ENCODE results near the gene KLRC2.

KLRC2 gene

DNA sequence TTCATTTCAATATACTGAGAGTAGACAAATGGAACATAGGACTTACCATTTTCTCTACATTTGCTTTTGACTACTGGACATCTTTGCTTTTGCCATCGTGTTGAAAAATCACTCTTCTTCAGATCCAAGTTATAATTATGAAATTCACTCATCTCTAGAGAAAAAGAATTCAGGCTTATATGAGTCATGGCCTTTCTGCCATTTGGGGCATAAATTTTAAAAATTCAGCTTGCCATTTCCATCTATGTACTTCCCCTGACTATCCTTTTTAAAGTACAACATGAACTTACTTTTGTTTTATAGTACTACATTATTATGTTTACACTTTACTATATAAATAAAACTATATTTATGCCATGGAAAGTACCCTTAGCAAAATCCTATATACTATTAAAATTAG lies 49.0 kb downstream of the KLRC2 start:
- TF ChIP-seq, protein P1, sequence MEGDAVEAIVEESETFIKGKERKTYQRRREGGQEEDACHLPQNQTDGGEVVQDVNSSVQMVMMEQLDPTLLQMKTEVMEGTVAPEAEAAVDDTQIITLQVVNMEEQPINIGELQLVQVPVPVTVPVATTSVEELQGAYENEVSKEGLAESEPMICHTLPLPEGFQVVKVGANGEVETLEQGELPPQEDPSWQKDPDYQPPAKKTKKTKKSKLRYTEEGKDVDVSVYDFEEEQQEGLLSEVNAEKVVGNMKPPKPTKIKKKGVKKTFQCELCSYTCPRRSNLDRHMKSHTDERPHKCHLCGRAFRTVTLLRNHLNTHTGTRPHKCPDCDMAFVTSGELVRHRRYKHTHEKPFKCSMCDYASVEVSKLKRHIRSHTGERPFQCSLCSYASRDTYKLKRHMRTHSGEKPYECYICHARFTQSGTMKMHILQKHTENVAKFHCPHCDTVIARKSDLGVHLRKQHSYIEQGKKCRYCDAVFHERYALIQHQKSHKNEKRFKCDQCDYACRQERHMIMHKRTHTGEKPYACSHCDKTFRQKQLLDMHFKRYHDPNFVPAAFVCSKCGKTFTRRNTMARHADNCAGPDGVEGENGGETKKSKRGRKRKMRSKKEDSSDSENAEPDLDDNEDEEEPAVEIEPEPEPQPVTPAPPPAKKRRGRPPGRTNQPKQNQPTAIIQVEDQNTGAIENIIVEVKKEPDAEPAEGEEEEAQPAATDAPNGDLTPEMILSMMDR (IDR thresholded peaks at IDR 0.05), result no peak

GRCh38 chr12:10385166-10385613 lies 50.6 kb downstream of the KLRC2 start:
- TF ChIP-seq, protein P1 (IDR thresholded peaks at IDR 0.05), result no peak

DNA sequence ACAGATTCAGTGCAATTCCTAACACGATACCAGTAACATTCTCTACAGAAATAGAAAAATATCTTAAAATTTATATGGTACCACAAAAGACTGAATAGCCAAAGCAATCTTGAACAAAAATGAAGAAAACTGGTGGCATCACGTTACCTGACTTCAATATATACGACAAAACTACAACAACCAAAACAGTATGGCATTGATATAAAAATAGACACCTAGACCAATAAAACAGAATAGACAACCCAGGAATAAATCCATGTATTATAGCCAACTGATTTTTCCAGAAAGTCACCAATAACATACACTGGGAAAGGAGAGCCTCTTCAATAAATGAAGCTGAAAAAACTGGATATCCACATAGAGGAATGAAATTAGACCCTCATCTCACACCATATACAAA lies 51.6 kb downstream of the KLRC2 start:
- TF ChIP-seq, protein P1 (IDR thresholded peaks at IDR 0.05), result no peak

DNA sequence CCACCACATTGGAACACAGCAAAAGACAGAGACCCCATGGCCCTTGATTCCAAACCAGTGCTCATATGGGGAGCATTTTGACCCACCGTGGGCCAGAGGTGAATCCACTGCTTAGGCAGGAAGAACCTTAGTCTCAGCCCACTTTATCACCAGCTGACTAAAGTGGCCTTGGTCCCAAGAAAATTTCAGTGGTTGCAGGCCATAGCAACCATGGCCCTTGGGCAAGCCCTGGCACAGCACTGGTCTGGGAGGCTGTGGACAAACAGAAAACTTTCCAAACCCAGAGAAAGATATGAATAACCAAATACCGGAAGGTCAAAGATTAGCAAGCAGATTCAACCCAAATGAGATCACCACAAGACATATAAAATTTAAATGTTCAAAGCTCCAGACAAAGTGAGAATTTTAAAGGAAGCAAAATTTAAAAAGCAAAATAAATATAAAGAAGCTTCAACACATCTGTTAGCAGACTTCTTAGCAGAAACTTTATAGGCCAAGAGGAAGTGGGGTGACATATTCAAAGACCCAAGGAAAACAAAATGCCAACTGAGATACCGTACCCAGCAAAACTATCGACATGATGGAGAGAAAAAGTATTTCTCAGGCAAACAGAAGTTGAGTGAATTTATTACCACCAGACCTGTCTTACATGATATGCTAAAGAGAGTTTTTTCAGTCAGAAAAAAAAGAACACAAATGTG lies 53.7 kb downstream of the KLRC2 start:
- TF ChIP-seq, protein P1 (IDR thresholded peaks at IDR 0.05), result no peak

Data from LNCAP (cell line).